GM19193 (cell line): ENCODE data around the gene TMC6.
A peak's percentile ranks its signal among the peaks of the same experiment; 100 is the strongest.

ENCODE experiments used
- POLR2A ChIP-seq: IDR thresholded peaks from 4 replicates; pipeline ENCODE4 v1.6.1; 2011; ENCODE audit not compliant: insufficient read depth, insufficient read length; ENCODE audit errors: extremely low read depth

The TMC6 gene

DNA sequence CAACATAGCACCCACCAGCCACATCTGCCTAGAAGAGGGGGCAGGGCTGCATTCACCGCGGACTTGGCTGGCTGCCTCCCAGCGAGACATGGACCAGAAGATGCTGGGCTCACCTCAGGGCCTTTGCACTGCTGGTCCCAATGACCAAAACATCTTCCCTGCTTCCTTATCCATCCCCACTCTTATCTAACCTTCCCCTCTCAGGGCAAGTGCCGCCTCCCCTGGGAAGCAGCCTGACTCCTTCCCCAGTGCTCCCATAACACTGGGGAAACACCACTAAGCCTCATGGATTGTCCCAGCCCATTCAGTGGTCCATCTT is 5.7 kb downstream of the TMC6 start:
- TF ChIP-seq POLR2A = peak; percentile 3

DNA sequence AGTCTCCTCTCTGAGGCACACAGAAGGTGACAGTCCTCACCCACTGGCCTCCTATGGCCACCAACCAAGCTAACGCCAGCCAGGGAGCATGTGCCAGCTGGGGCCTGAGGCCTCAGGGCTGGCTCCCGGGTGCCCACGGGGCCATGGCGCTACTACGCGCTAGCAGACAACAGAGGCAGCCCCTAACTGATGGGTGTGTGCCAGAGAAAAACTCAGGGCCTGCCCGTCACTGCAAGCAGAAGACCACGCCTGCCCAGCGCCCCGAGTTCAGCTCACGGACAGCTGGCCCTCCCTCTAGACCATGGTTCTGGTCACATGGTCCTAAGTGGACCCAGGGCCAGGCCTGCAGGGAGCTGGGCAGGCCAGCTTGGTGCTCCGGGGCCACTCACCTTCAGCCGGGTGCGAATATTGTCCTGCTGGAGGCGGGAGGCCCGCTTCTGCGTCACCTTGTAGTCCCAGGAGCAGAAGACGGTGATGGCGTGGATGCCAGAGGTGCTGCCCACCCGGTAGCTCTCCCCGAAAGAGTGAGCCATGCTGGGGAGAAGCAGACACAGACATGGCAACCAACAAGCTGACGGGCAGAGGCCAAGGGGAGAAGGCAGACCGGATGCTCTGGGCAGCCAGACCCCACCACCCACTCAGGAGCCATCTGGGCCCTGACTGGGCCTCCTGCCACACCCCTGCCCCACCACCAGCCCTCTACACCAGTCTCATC is 6.2 kb downstream of the TMC6 start:
- TF ChIP-seq POLR2A = peak; percentile 36

DNA sequence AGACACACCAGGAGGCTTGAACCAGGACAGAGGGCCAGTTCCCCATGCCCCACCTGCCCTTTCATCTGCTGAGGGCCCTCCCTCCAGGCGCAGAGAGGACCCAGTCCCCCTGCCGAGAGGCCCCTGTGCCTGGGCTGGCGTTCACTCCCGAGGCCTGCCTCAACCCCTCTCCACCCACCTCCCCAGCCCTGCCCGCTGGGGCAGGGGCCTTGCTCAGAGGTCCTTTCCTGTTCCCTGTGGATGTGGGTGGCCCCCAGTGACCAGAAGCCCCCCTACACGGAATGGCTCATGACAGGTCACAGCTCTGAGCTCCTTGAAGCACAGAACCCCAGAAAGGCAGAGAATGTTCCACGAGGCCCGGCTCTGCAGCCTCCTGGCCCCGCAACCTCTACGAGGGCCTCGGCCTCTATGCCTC is 6.7 kb downstream of the TMC6 start:
- TF ChIP-seq POLR2A = no peak

DNA sequence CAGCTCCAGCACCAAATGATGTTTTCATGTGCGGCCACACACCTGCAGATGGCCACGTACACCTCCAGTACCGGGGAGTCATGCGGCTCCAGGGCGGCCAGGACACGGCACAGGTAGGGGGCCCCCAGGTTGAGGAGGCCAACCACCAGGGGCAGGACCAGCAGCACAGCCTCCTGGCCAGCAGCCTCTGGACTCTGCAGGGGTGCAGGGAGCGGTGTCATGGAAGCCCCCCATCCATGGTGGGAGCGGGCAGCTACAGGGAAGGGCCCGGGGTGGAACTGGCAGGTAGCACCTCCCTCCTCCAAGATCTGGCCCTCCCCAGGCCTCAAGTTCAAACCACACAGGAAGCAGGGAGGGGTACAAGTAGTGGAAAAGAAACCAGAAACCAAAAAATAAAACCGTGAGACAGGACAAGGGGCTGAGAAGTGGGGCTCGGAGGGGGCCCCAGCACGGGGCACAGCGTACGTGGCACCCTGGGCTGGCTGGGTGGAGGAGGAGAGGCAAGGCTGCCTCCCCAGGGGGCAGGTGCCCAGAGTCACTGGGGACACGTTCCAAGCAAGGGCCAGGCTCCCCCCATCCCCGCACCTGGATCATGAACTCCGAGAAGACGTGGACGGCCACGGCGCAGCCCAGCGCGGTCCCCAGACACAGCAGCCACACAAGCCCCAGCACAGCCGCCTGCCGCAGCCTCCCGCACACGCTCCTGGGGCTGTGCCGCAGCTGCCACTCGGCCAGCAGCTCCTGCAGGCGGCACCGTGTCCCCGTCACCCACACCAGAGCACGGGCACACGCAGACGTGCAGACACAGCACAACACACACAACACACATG is 7.4 kb downstream of the TMC6 start:
- TF ChIP-seq POLR2A = peak; percentile 2

DNA sequence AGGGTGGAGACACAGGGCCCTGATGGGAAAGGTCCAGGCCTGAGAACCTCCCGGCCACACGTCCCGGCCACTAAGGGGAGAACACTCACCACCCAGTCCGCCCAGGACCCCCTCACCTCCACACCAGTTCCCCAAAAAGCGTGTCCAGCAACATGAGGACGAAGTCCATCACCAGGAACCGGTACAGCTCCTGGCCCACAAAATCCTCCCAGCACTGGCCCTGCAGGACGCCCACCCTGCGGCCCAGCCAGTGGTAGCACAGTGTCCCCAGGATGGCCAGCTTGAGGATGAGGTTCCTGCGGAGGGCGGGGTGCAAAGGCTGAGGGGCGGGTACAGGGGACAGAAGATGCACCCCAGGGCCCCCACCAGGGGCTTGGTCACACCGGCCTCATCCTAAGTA is 8.0 kb downstream of the TMC6 start:
- no peak for TF ChIP-seq POLR2A

DNA sequence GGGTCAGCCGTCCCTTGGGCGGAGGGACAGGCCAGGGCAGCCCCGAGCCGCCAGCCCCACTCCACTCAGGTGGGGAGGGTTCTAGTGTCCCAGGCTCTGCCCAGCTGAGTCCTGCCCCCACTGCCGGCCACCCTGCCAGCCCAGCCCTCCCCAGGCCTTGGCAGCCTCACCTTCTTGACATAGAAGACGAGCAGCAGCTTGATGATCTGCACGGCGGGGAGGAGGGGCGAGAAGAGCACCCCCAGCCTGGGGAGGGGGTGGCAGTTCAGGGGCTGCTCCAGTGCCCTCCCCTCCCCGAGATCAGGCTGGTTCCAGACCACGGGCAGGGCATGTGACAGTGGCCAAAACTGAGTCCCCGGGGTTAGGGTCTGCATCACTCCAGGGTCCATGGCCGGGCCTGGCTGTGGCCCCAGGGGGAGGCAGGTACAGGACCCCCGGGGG is 9.7 kb downstream of the TMC6 start:
- TF ChIP-seq POLR2A = peak; percentile 19

DNA sequence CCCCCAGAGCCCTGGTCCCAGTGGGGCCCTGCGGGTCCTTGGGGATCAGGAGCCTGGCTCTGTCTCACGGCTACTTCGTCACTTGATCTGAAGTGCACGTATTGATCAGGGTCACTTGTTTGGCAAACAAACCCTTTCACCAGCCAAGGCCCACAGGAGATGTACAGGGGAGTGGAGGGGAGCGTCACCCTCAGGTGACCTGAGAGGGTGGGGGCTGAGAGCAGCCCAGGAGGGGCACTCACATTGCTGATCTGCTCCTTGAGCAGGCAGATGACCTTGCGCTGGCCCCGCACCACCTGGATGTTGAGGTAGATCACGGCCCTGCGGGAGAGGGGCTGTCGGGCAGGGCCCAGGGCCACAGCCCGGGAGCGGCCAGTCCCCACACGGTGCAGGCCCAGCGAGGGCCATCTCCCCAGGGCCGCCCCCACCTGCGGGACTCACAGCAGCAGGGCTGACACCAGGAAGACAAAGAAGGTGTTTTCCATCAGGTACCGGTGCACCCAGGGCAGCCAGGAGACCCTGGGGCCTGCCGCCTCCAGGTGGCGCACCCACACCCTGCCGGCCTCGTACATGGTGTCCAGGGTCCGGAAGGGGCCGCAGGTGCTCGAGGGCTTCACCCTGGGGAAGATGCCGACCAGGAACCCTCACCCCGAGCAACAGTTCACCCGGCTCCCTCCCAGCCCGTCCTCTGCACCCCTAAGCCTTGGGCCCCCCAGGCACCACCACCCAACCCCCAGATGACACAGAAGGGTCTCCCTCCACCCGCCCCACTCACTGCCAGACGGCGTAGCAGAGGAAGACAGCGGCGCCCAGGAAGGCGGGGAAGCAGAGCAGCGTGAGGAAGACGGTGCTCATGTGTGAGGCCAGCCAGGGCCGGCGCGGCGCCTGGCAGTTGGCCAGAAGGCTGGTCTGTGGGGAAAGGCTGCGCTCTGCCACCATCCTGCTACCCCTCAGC is 11.3 kb downstream of the TMC6 start:
- no peak for TF ChIP-seq POLR2A

DNA sequence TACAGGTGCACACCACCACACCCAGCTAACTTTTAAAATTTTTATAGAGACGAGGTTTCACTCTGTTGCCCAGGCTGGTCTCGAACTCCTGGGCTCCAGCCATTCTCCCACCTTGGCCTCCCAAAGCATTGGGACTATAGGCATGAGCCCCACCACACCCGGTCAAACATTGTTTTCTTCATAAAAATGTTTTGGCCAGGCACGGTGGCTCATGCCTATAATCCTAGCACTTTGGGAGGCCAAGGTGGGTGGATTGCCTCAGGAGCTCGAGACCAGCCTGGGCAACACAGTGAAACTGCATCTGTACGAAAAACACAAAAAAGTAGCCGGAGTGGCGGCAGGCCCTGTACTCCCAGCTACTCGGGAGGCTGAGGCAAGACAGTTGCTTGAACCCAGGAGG is 12.1 kb downstream of the TMC6 start:
- TF ChIP-seq POLR2A = no peak

DNA sequence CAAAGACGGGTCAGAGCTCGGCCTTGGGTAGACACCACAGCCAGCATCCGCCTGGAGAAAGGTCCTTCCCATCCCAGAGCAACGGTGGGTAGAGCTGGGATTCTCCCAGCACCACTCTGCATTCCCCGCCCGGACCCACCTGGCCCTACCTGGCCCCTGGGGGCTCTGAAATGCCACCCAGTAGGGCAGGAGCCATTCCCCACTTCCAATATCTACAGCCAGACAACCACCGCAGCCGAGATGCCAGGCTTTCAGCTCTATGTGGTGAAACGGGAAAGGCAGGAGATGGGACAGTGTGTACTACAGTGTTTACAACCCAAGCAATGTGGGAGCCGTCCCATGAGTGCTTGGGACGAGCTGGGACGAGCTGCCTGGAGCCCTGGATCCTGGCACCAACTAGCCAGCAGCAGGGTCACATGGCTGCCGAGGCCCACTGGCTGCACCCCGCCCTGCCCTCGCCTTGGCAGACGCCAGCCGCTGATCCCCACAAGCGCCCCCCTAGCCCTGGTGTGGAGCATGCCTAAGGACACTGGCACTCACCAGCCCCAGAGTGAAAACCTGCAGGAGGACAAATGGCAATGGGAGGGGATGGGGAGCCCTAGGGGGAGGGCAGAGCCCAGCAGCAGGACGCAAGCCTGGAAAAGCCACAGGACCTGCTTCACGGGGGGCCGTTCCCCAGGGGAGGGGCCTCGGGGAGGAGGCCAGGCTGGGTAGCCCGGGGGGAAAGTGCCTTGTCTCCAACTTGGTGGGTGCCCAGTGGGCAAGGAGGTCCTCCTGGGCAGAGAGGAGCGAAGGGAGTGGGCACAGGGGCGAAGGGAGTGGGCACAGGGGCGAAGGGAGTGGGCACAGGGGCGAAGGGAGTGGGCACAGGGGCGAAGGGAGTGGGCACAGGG is 13.5 kb downstream of the TMC6 start:
- TF ChIP-seq POLR2A = peak; percentile 2

DNA sequence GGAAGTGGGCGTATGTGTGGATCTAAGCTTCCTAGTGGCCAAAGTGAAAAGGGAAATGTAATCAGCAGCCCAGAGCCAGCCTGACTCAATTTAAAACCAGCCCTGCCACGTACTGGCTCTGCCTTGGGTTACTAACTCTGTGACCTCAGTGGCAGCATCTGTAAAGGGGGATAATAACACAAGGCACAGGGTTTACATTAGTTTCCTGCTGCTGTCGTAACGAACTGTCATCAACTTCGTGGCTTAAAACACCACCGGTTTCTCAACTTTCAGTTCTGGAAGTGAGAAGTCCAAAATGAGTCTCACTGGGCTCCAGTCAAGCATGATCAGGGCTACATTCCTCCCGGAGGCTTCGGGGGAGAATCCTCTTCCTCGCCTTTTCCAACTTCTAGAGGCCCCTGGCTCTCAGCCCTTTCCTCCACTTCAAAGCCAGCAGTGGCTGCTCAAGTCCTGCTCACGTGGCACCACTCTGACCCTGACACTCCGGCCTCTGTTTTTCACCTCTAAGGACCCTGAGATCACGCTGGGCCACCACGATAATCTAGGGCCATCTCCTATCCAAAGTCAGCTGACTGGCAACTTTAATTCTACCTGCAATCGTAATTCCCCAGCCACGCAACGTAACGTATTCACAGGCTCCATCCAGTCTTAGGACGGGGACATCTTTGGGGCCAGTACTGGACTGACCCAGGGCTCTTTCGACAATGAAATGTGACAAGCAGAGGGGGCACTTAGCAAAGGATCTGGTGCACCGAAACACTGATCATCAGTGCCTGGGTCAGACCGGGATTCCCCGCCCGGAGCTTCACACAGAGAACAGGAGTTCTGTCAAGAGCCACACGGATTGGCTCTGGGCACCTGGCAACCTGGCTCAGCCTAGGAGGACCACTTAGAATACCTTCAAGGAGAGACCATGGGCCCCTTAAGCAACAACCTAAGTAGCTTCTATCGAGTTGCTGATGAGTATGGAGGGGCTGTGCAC is 14.5 kb downstream of the TMC6 start:
- TF ChIP-seq POLR2A = no peak

DNA sequence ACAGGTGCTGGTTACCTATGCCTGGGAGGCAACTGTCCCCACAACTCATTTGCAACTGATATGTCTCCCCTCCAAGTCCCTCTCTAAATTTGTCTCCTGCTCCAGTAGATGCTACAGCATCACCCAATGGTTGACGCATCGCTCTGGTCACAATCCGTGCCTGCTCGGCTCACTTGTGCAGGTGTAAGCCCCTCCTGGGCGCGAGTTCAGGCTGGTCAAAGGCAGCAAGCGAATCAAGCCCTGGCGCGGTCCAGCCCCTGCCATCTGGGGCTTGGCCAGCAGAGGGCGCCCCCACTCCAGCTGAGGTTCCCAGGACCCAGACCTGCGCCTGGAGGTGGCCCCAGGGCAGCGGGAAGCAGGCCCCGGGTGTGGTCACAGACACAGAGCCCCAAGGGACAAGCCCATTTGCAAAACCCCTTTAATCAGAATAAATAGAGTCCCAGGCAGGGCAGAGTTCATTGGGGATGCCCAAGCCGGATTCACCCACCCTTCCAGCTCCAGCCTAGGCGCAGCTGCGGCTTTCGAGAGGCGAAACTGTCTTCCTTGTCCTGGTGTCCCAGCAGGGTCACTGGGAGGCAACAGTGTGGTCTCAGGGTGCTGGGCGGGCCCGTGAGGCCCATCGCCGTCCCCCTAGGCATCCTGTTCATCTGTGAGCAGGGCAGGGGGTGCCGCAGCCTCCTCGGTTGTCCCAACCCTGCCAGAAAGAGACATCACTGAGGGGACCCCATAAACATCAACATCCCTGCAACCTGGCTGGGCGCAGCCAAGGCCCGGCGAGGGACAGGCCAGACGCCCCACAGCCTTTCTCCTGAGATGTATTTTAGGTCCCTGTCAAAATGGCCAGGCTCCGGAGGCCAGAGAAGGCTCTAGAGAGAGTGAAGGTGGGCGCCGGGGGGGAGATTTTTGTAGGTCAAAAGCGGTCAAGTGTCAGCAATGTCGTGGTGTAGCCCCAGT is 15.8 kb downstream of the TMC6 start:
- TF ChIP-seq POLR2A = peak; percentile 42
